ENCODE results near the gene ENO3. TPM values are rescaled to one million over a fixed set of nuclear protein-coding genes. Genes with fewer than 3 reads are reported as not detected.

ENO3 gene
- total RNA-seq, 1 donor from 2014 or later = 7.3 TPM

GRCh38 chr17:4969047-4969550 is 18.2 kb downstream of the ENO3 start:
- DNase-seq (ENCODE audit: low spot score) = no peak
- Mint-ChIP-seq H3K9me3 (ENCODE audit: unreplicated experiment) (no peaks in the 10 kb centered on the region), H3K4me1 (ENCODE audit: unreplicated experiment) (peaks cover 12% of the 10 kb centered on the region), H3K4me3 (ENCODE audit: unreplicated experiment) (no peak overlapping the region), H3K27ac (ENCODE audit: unreplicated experiment) (peak overlapping the region; percentile 61), H3K36me3 (ENCODE audit: low read depth, unreplicated experiment) (peaks cover 43% of the 10 kb centered on the region), H3K27me3 (ENCODE audit: unreplicated experiment) (peaks cover 9% of the 10 kb centered on the region)
- TF ChIP-seq, protein P1, sequence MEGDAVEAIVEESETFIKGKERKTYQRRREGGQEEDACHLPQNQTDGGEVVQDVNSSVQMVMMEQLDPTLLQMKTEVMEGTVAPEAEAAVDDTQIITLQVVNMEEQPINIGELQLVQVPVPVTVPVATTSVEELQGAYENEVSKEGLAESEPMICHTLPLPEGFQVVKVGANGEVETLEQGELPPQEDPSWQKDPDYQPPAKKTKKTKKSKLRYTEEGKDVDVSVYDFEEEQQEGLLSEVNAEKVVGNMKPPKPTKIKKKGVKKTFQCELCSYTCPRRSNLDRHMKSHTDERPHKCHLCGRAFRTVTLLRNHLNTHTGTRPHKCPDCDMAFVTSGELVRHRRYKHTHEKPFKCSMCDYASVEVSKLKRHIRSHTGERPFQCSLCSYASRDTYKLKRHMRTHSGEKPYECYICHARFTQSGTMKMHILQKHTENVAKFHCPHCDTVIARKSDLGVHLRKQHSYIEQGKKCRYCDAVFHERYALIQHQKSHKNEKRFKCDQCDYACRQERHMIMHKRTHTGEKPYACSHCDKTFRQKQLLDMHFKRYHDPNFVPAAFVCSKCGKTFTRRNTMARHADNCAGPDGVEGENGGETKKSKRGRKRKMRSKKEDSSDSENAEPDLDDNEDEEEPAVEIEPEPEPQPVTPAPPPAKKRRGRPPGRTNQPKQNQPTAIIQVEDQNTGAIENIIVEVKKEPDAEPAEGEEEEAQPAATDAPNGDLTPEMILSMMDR (IDR thresholded peaks at IDR 0.05; ENCODE audit: unreplicated experiment) = no peak

- Mint-ChIP-seq H3K27ac (ENCODE audit: unreplicated experiment) (no peak overlapping the region), H3K36me3 (ENCODE audit: low read depth, unreplicated experiment) (peaks cover 48% of the 10 kb centered on the region), H3K9me3 (ENCODE audit: unreplicated experiment) (no peaks in the 10 kb centered on the region), H3K4me3 (ENCODE audit: unreplicated experiment) (no peak overlapping the region), H3K4me1 (ENCODE audit: unreplicated experiment) (peaks cover 12% of the 10 kb centered on the region), H3K27me3 (ENCODE audit: unreplicated experiment) (peaks cover 12% of the 10 kb centered on the region)
- no peak for DNase-seq (ENCODE audit: low spot score)
- TF ChIP-seq, protein P1 (IDR thresholded peaks at IDR 0.05; ENCODE audit: unreplicated experiment) = no peak
Measured at GRCh38 chr17:4969551-4970173, 18.7 kb downstream of the ENO3 start.

DNA sequence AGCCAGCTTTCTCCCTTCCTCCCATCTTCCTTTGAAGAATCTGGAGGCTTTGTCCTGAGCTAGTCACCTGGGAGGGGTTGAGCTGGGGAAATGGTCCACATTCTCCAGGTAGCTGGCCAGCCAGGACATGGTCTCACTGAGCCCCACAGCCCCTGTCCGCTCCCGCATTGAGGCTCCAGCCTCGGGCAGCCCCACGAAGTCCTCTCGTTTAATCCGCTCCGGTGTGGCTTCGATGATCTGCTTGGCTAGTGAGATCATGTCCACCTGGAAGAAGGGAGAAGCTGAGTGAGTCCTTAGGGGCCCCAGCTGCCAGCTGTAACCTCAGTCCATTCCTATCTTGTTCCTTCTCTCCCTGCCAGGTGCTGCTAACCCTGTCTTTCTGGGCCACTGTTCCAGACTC is 19.4 kb downstream of the ENO3 start:
- Mint-ChIP-seq H3K4me3 (ENCODE audit: unreplicated experiment) (peak overlapping the region; percentile 37), H3K9me3 (ENCODE audit: unreplicated experiment) (no peaks in the 10 kb centered on the region), H3K4me1 (ENCODE audit: unreplicated experiment) (peaks cover 12% of the 10 kb centered on the region), H3K27ac (ENCODE audit: unreplicated experiment) (no peak overlapping the region), H3K36me3 (ENCODE audit: low read depth, unreplicated experiment) (peaks cover 51% of the 10 kb centered on the region), H3K27me3 (ENCODE audit: unreplicated experiment) (peaks cover 12% of the 10 kb centered on the region)
- TF ChIP-seq, protein P1 (IDR thresholded peaks at IDR 0.05; ENCODE audit: unreplicated experiment) = no peak
- no peak for DNase-seq (ENCODE audit: low spot score)

DNA sequence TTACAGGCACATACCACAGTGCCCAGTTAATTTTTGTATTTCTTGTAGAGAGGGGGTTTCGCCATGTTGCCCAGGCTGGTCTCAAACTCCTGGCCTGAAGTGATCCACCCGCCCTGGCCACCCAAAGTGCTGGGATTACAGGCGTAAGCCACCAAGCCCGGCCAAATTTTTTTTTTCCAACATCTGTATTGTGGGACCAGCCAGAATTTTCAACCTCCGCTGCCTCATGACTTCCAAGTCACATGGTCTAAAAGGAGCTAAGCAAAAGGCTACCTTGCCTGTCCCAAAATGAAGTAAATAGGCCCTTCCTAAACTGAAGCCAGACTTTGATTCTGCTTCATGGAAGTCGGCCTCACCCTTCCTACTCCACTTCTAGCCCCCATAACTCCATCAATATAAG is 20.9 kb downstream of the ENO3 start:
- H3K4me1 Mint-ChIP-seq (ENCODE audit: unreplicated experiment) = peaks cover 4% of the 10 kb centered on the region
- no peaks in the 10 kb centered on the region for H3K9me3 Mint-ChIP-seq (ENCODE audit: unreplicated experiment)
- peak overlapping the region; percentile 47 for H3K4me3 Mint-ChIP-seq (ENCODE audit: unreplicated experiment)
- no peak for DNase-seq (ENCODE audit: low spot score)
- H3K27ac Mint-ChIP-seq (ENCODE audit: unreplicated experiment) = no peak overlapping the region
- peaks cover 54% of the 10 kb centered on the region for H3K36me3 Mint-ChIP-seq (ENCODE audit: low read depth, unreplicated experiment)
- TF ChIP-seq, protein P1 (IDR thresholded peaks at IDR 0.05; ENCODE audit: unreplicated experiment) = no peak
- peaks cover 9% of the 10 kb centered on the region for H3K27me3 Mint-ChIP-seq (ENCODE audit: unreplicated experiment)

- H3K4me3 Mint-ChIP-seq (ENCODE audit: unreplicated experiment) = no peak overlapping the region
- H3K27ac Mint-ChIP-seq (ENCODE audit: unreplicated experiment) = no peak overlapping the region
- H3K4me1 Mint-ChIP-seq (ENCODE audit: unreplicated experiment) = peaks cover 4% of the 10 kb centered on the region
- TF ChIP-seq, protein P1 (IDR thresholded peaks at IDR 0.05; ENCODE audit: unreplicated experiment) = no peak
- DNase-seq (ENCODE audit: low spot score) = no peak
- no peaks in the 10 kb centered on the region for H3K9me3 Mint-ChIP-seq (ENCODE audit: unreplicated experiment)
- peaks cover 59% of the 10 kb centered on the region for H3K36me3 Mint-ChIP-seq (ENCODE audit: low read depth, unreplicated experiment)
- H3K27me3 Mint-ChIP-seq (ENCODE audit: unreplicated experiment) = peaks cover 11% of the 10 kb centered on the region
Measured at GRCh38 chr17:4972322-4972721, 21.4 kb downstream of the ENO3 start.
